ENCODE measurements around the gene BANF2. TPM values are rescaled to one million over a fixed set of nuclear protein-coding genes. Genes with fewer than 3 reads are reported as not detected.
A peak's percentile ranks its signal among the peaks of the same experiment; 100 is the strongest.

Gene BANF2
- total and polyA plus RNA-seq, 2 of the 13 experiments (the other 11 are each of a cell fraction or from before 2014, with no cell fraction given): 0.35 TPM; not detected in 1

GRCh38 chr20:17681726-17682102, 18.1 kb upstream of the BANF2 start (continued):
- TF ChIP-seq HNF1A (IDR thresholded peaks at IDR 0.05; ENCODE audit: low read depth): no peak
- TF ChIP-seq HNF1A (CRISPR knock-in tag; IDR thresholded peaks at IDR 0.05; ENCODE audit: borderline replicate concordance): no peak
- no peak for TF ChIP-seq DNMT3B (CRISPR knock-in tag; conservative IDR thresholded peaks at IDR 0.05)
- no peak for TF ChIP-seq KLF12 (CRISPR knock-in tag; IDR thresholded peaks at IDR 0.05; ENCODE audit: borderline replicate concordance)
- TF ChIP-seq FOXO1 (CRISPR knock-in tag; IDR thresholded peaks at IDR 0.05): no peak
- no peak for TF ChIP-seq DPF2 (CRISPR knock-in tag; IDR thresholded peaks at IDR 0.05; ENCODE audit: borderline replicate concordance, low read depth)
- no peak for TF ChIP-seq ATF3 (CRISPR knock-in tag; IDR thresholded peaks at IDR 0.05)
- TF ChIP-seq CREBL2 (CRISPR knock-in tag; IDR thresholded peaks at IDR 0.05; ENCODE audit: borderline replicate concordance): peak; percentile 20; the same call in 1 of the 2 replicates
- no peak for TF ChIP-seq ZNF776 (CRISPR knock-in tag; IDR thresholded peaks at IDR 0.05)
- TF ChIP-seq ZFP36 (IDR thresholded peaks at IDR 0.05; ENCODE audit: borderline replicate concordance, low read depth, low read length, partially characterized antibody): no peak
- TF ChIP-seq KLF11 (CRISPR knock-in tag; IDR thresholded peaks at IDR 0.05): no peak
- TF ChIP-seq ZBTB1 (CRISPR knock-in tag; IDR thresholded peaks at IDR 0.05; ENCODE audit: borderline replicate concordance): no peak
- TF ChIP-seq ZNF574 (CRISPR knock-in tag; IDR thresholded peaks at IDR 0.05): no peak
- no peak for TF ChIP-seq ZFP36L2 (CRISPR knock-in tag; IDR thresholded peaks at IDR 0.05)
- TF ChIP-seq ZNF10 (CRISPR knock-in tag; IDR thresholded peaks at IDR 0.05; ENCODE audit: borderline replicate concordance, low read depth): no peak
- no peak; the same call in none of the 2 replicates for TF ChIP-seq ZNF772 (CRISPR knock-in tag; IDR thresholded peaks at IDR 0.05)
- TF ChIP-seq THYN1 (CRISPR knock-in tag; IDR thresholded peaks at IDR 0.05; ENCODE audit: borderline replicate concordance, low read depth): no peak
- TF ChIP-seq ZNF446 (CRISPR knock-in tag; IDR thresholded peaks at IDR 0.05): no peak; the same call in 1 of the 2 replicates
- no peak for TF ChIP-seq ZBTB42 (CRISPR knock-in tag; IDR thresholded peaks at IDR 0.05)
- TF ChIP-seq IKZF1 (IDR thresholded peaks at IDR 0.05): no peak
- no peak for TF ChIP-seq ZNF598 (CRISPR knock-in tag; IDR thresholded peaks at IDR 0.05; ENCODE audit: borderline replicate concordance)
- TF ChIP-seq ATF2 (CRISPR knock-in tag; IDR thresholded peaks at IDR 0.05): no peak
- no peak for TF ChIP-seq AKAP8 (CRISPR knock-in tag; IDR thresholded peaks at IDR 0.05)
- TF ChIP-seq SCMH1 (CRISPR knock-in tag; IDR thresholded peaks at IDR 0.05; ENCODE audit: borderline replicate concordance): no peak

Measured in HepG2 (cell line).